H9 (cell line): ENCODE data around the gene ATF1. TPM values are rescaled to one million over a fixed set of nuclear protein-coding genes. Genes with fewer than 3 reads are reported as not detected.

ENCODE experiments used
- DNase-seq: peaks from one replicate; pipeline ENCODE4 v3.0.0-alpha.2; 2017
- H2AFZ ChIP-seq: one replicate; pipeline ENCODE4 v1.6.1; 2013; ENCODE audit warnings: mild to moderate bottlenecking, low read length, control low read depth, moderate library complexity
- H2AK5ac ChIP-seq: 2 replicates; pipeline ENCODE4 v1.6.1; 2013; ENCODE audit warnings: low read length, control low read depth, mixed read lengths; ENCODE audit not compliant: insufficient read length
- H2BK120ac ChIP-seq: one replicate; pipeline ENCODE4 v1.6.1; 2013; ENCODE audit warnings: low read depth, mild to moderate bottlenecking, low read length, control low read depth, inconsistent platforms; ENCODE audit not compliant: poor library complexity, severe bottlenecking
- H2BK12ac ChIP-seq: 2 replicates; pipeline ENCODE4 v1.6.1; 2013; ENCODE audit warnings: low read length, control low read depth, mixed read lengths, low read depth; ENCODE audit not compliant: insufficient read length
- H2BK15ac ChIP-seq: 2 replicates; pipeline ENCODE4 v1.6.1; 2013; ENCODE audit warnings: low read depth, low read length, control low read depth
- H2BK20ac ChIP-seq: one replicate; pipeline ENCODE4 v1.6.1; 2013; ENCODE audit warnings: low read depth, mild to moderate bottlenecking, low read length, control low read depth, inconsistent platforms; ENCODE audit not compliant: poor library complexity, severe bottlenecking
- H2BK5ac ChIP-seq: 2 replicates; pipeline ENCODE4 v1.6.1; 2013; ENCODE audit warnings: low read length, control low read depth, mixed read lengths; ENCODE audit not compliant: insufficient read length
- H3K14ac ChIP-seq: 2 replicates; pipeline ENCODE4 v1.6.1; 2013; ENCODE audit warnings: low read length, control low read depth; ENCODE audit not compliant: insufficient read depth
- H3K18ac ChIP-seq: 2 replicates; pipeline ENCODE4 v1.6.1; 2013; ENCODE audit warnings: low read depth, mild to moderate bottlenecking, mixed read lengths, low read length, control low read depth; ENCODE audit not compliant: insufficient read length
- H3K23ac ChIP-seq: 2 replicates; pipeline ENCODE4 v1.6.1; 2013; ENCODE audit warnings: low read length, control low read depth, mixed read lengths, low read depth; ENCODE audit not compliant: insufficient read length
- H3K23me2 ChIP-seq: 2 replicates; pipeline ENCODE4 v1.6.1; 2013; ENCODE audit warnings: low read depth, mild to moderate bottlenecking, mixed read lengths, low read length, control low read depth; ENCODE audit not compliant: insufficient read length, poor library complexity, severe bottlenecking
- H3K27ac ChIP-seq: 2 replicates; pipeline ENCODE4 v1.5.1; 2013; ENCODE audit warnings: low read length, control low read depth, mixed read lengths, low read depth; ENCODE audit not compliant: insufficient read length
- H3K27me3 ChIP-seq: 2 replicates; pipeline ENCODE4 v1.6.1; 2013; ENCODE audit warnings: low read length, control low read depth, inconsistent platforms; ENCODE audit not compliant: insufficient read depth
- H3K4ac ChIP-seq: 2 replicates; pipeline ENCODE4 v1.6.1; 2013; ENCODE audit warnings: low read depth, mild to moderate bottlenecking, control low read depth, inconsistent platforms, low read length, moderate library complexity
- H3K4me1 ChIP-seq: 2 replicates; pipeline ENCODE4 v1.6.1; 2013; ENCODE audit warnings: low read length, control low read depth, inconsistent platforms; ENCODE audit not compliant: insufficient read depth
- H3K4me2 ChIP-seq: 2 replicates; pipeline ENCODE4 v1.6.1; 2013; ENCODE audit warnings: low read length, control low read depth, mixed read lengths; ENCODE audit not compliant: insufficient read length, insufficient read depth
- H3K56ac ChIP-seq: 2 replicates; pipeline ENCODE4 v1.6.1; 2013; ENCODE audit warnings: low read depth, mild to moderate bottlenecking, mixed read lengths, low read length, control low read depth; ENCODE audit not compliant: insufficient read length
- H3K79me1 ChIP-seq: 2 replicates; pipeline ENCODE4 v1.6.1; 2013; ENCODE audit warnings: low read depth, mild to moderate bottlenecking, moderate library complexity, low read length, control low read depth, inconsistent platforms; ENCODE audit not compliant: insufficient read depth, poor library complexity, severe bottlenecking
- H3K79me2 ChIP-seq: 2 replicates; pipeline ENCODE4 v1.6.1; 2013; ENCODE audit warnings: low read length, control low read depth, inconsistent platforms; ENCODE audit not compliant: insufficient read depth
- H3K9ac ChIP-seq: 2 replicates; pipeline ENCODE4 v1.6.1; 2013; ENCODE audit warnings: low read length, control low read depth, mixed read lengths; ENCODE audit not compliant: insufficient read length; ENCODE audit errors: extremely low read depth
- H3K9me3 ChIP-seq: one replicate; pipeline ENCODE4 v1.6.1; 2013; ENCODE audit warnings: low read depth, low read length, inconsistent platforms; ENCODE audit not compliant: control insufficient read depth
- H3T11ph ChIP-seq: one replicate; pipeline ENCODE4 v1.6.1; 2013; ENCODE audit warnings: mild to moderate bottlenecking, low read length, control low read depth, inconsistent platforms
- H4K20me1 ChIP-seq: one replicate; pipeline ENCODE4 v1.6.1; 2013; ENCODE audit not compliant: control insufficient read depth, insufficient read length, insufficient read depth
- H4K5ac ChIP-seq: 2 replicates; pipeline ENCODE4 v1.6.1; 2013; ENCODE audit warnings: low read depth, mild to moderate bottlenecking, mixed read lengths, low read length, control low read depth; ENCODE audit not compliant: insufficient read length
- H4K8ac ChIP-seq: replicated peaks from 2 replicates; pipeline ENCODE4 v1.6.1; 2013; ENCODE audit warnings: low read length, control low read depth, mixed read lengths, low read depth; ENCODE audit not compliant: insufficient read length
- H4K91ac ChIP-seq: 2 replicates; pipeline ENCODE4 v1.6.1; 2013; ENCODE audit warnings: low read depth, mild to moderate bottlenecking, moderate library complexity, mixed read lengths, low read length, control low read depth; ENCODE audit not compliant: insufficient read length
- H3K27ac Mint-ChIP-seq, 3 experiments: 2 replicates in 2 of 3; 3 replicates in 1 of 3; pipeline ENCODE4 v1.8.0; 2020 to 2021; ENCODE audit warnings: mixed read lengths in 3 of 3, mild to moderate bottlenecking in 1 of 3, moderate library complexity in 1 of 3
- H3K27me3 Mint-ChIP-seq: 2 replicates; pipeline ENCODE4 v1.8.0; 2021; ENCODE audit warnings: low read depth, mild to moderate bottlenecking, moderate library complexity, mixed read lengths
- H3K36me3 Mint-ChIP-seq, 3 experiments: 2 replicates in 2 of 3; 3 replicates in 1 of 3; pipeline ENCODE4 v1.8.0; 2020 to 2021; ENCODE audit warnings: low read depth in 3 of 3, mixed read lengths in 3 of 3; ENCODE audit not compliant: insufficient read depth in 1 of 3
- H3K4me1 Mint-ChIP-seq, 2 experiments: 2 replicates each; pipeline ENCODE4 v1.8.0; 2020; ENCODE audit warnings: mixed read lengths in 2 of 2
- H3K4me3 Mint-ChIP-seq, 2 experiments: 2 replicates in 1 of 2; 3 replicates in 1 of 2; pipeline ENCODE4 v1.8.0; 2020 to 2021; ENCODE audit warnings: mild to moderate bottlenecking in 2 of 2, mixed read lengths in 2 of 2, moderate library complexity in 1 of 2
- H3K9me3 Mint-ChIP-seq, 2 experiments: 2 replicates in 1 of 2; 3 replicates in 1 of 2; pipeline ENCODE4 v1.8.0; 2020; ENCODE audit warnings: mild to moderate bottlenecking in 2 of 2, mixed read lengths in 2 of 2, moderate library complexity in 1 of 2
- WGBS: extraction: QIAGEN DNeasy Blood & Tissue Kit; methylation state at CpG from one replicate; pipeline ENCODE4 v1.1.7; 2013; ENCODE audit warnings: missing lambda C conversion rate, low lambda C conversion rate, mixed read lengths; ENCODE audit not compliant: insufficient read length; ENCODE audit errors: extremely low coverage; 5-methylcytosine and 5-hydroxymethylcytosine counted together
- total RNA-seq: library from RNA; stranded (reverse); gene quantifications from 2 replicates; pipeline ENCODE4 v1.2.1, GENCODE V29; 2021
- TF ChIP-seq, protein P1 (sequence below): fragments of 200-600 bp; sonication (generic); conservative IDR thresholded peaks from 3 replicates; pipeline ENCODE4 v1.8.0; 2021; ENCODE audit warnings: antibody characterized with exemption, mild to moderate bottlenecking

The ATF1 gene
- total RNA-seq, 1 experiment from 2014 or later, result 47.8 TPM

DNA sequence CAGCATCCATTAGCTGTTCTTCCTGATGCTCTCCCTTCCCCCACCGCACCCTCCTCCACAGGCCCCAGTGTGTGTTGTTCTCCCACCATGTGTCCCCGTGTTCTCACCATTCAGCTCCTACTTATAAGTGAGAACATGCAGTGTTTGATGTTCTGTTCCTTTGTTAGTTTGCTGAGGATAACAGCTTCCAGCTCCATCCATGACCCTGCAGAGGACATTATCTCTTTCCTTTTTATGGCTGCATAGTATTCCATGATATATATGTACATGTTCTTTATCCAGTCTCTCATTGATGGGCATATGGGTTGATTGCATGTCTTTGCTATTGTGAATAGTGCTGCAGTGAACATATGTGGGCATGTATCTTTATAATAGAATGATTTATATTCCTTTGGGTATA, 9.0 kb downstream of the ATF1 start:
- H3K36me3 Mint-ChIP-seq, result peaks cover 24 to 32% (median 29%) of the 10 kb centered on the region in 3 experiments
- Histone ChIP-seq H3K23me2 (no peaks in the 10 kb centered on the region), H2BK20ac (no peak overlapping the region), H3K79me1 (peaks cover 6% of the 10 kb centered on the region), H3K14ac (no peak overlapping the region), H2BK5ac (no peak overlapping the region), H4K8ac (no peak overlapping the region), H2BK120ac (no peak overlapping the region), H3K56ac (no peak overlapping the region), H3K27me3 (no peaks in the 10 kb centered on the region), H3K9me3 (no peaks in the 10 kb centered on the region), H4K5ac (no peak overlapping the region), H4K20me1 (no peaks in the 10 kb centered on the region), H4K91ac (no peak overlapping the region), H3K4me1 (no peaks in the 10 kb centered on the region), H2BK15ac (no peak overlapping the region), H3K9ac (no peak overlapping the region), H2AFZ (no peak overlapping the region), H2AK5ac (no peak overlapping the region), H3K4ac (no peak overlapping the region), H3K27ac (no peak overlapping the region), H3K18ac (no peak overlapping the region), H3K79me2 (peaks cover 5% of the 10 kb centered on the region; the same call in 1 of the 2 replicates), H2BK12ac (no peak overlapping the region), H3K23ac (no peak overlapping the region), H3K4me2 (no peak overlapping the region), H3T11ph (no peak overlapping the region)
- no peak overlapping the region for H3K4me3 Mint-ChIP-seq
- no CpG with 5 or more reads among the region's 2 CpGs for WGBS
- TF ChIP-seq, protein P1, sequence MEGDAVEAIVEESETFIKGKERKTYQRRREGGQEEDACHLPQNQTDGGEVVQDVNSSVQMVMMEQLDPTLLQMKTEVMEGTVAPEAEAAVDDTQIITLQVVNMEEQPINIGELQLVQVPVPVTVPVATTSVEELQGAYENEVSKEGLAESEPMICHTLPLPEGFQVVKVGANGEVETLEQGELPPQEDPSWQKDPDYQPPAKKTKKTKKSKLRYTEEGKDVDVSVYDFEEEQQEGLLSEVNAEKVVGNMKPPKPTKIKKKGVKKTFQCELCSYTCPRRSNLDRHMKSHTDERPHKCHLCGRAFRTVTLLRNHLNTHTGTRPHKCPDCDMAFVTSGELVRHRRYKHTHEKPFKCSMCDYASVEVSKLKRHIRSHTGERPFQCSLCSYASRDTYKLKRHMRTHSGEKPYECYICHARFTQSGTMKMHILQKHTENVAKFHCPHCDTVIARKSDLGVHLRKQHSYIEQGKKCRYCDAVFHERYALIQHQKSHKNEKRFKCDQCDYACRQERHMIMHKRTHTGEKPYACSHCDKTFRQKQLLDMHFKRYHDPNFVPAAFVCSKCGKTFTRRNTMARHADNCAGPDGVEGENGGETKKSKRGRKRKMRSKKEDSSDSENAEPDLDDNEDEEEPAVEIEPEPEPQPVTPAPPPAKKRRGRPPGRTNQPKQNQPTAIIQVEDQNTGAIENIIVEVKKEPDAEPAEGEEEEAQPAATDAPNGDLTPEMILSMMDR, result no peak
- H3K4me1 Mint-ChIP-seq, result no peaks in the 10 kb centered on the region; a peak in 1 of 4 replicates
- H3K27ac Mint-ChIP-seq, result no peak overlapping the region; a peak in 1 of 7 replicates
- peaks cover 0 to 8% of the 10 kb centered on the region in 2 experiments; a peak in 4 of 5 replicates for H3K9me3 Mint-ChIP-seq
- no peaks in the 10 kb centered on the region for H3K27me3 Mint-ChIP-seq
- no peak for DNase-seq
